SK-N-SH (cell line): Measurements from ENCODE around the gene TRDN. TPM values are rescaled to one million over a fixed set of nuclear protein-coding genes. Genes with fewer than 3 reads are reported as not detected.

Experiments
- CTCF ChIA-PET: fragments of 300-600, 350-600 bp; formaldehyde crosslinking; extraction: SDS; loops from one replicate; lab custom pipeline; 2021; lab: Yijun Ruan, JAX
- POLR2A ChIA-PET: fragments of 350-600 bp; sonication (Branson Sonifier 250); formaldehyde crosslinking; extraction: SDS; loops from one replicate; lab custom pipeline; 2020; ENCODE audit warnings: antibody characterized with exemption, inconsistent platforms; lab: Yijun Ruan, JAX
- DNase-seq: peaks from one replicate; pipeline ENCODE4 v3.0.0; 2012
- H2AFZ ChIP-seq: fragments of 200-600 bp; sonication (generic); 2 replicates; pipeline ENCODE4 v1.8.1; 2016; ENCODE audit warnings: antibody characterized with exemption, mild to moderate bottlenecking, low read depth
- H3F3A ChIP-seq: fragments of 200-600 bp; sonication (generic); replicated peaks from 2 replicates; pipeline ENCODE3; 2016; ENCODE audit warnings: antibody characterized with exemption, mild to moderate bottlenecking; ENCODE audit not compliant: insufficient read depth
- H3K27ac ChIP-seq, 2 experiments: fragments of 200-500 bp in 1 of 2; fragments of 200-600 bp in 1 of 2; sonication (Bioruptor generic) in 1 of 2; sonication (generic), shearing (Covaris generic) in 1 of 2; 2 replicates each; pipeline versions ENCODE4 v1.5.1 to v1.6.1; 2014 to 2016; ENCODE audit warnings: low read depth in 2 of 2, inconsistent platforms in 1 of 2, low read length in 1 of 2, mild to moderate bottlenecking in 1 of 2, mixed read lengths in 1 of 2
- H3K27me3 ChIP-seq: fragments of 200-600 bp; sonication (generic), shearing (Covaris generic); 2 replicates; pipeline ENCODE4 v1.6.1; 2016; ENCODE audit warnings: mixed run types; ENCODE audit not compliant: insufficient read depth
- H3K36me3 ChIP-seq, 2 experiments: fragments of 200-500 bp in 1 of 2; fragments of 200-600 bp in 1 of 2; sonication (Bioruptor generic) in 1 of 2; sonication (generic) in 1 of 2; replicated peaks in 1 of 2; 2 replicates each; pipeline versions ENCODE3 to v1.5.1; 2014 to 2016; ENCODE audit warnings: low read length in 1 of 2, mild to moderate bottlenecking in 1 of 2; ENCODE audit not compliant: insufficient read depth in 2 of 2, control insufficient read depth in 1 of 2
- H3K4me1 ChIP-seq, 2 experiments: fragments of 200-500 bp in 1 of 2; fragments of 200-600 bp in 1 of 2; sonication (Bioruptor generic) in 1 of 2; sonication (generic), shearing (Covaris generic) in 1 of 2; 2 replicates each; pipeline versions ENCODE4 v1.5.1 to v1.6.1; 2014 to 2016; ENCODE audit warnings: low read depth in 1 of 2, low read length in 1 of 2, mixed run types in 1 of 2; ENCODE audit not compliant: insufficient read depth in 2 of 2, control insufficient read depth in 1 of 2
- H3K4me2 ChIP-seq: fragments of 200-600 bp; sonication (generic), shearing (Covaris generic); 2 replicates; pipeline ENCODE4 v1.6.1; 2017; ENCODE audit warnings: mixed run types
- H3K4me3 ChIP-seq, 2 experiments: fragments of 200-500 bp in 1 of 2; fragments of 200-600 bp in 1 of 2; sonication (Bioruptor generic) in 1 of 2; sonication (generic), shearing (Covaris generic) in 1 of 2; 2 replicates each; pipeline versions ENCODE4 v1.5.1 to v1.8.1; 2014 to 2016; ENCODE audit warnings: low read depth in 2 of 2, inconsistent platforms in 1 of 2, low read length in 1 of 2, mild to moderate bottlenecking in 1 of 2, mixed read lengths in 1 of 2, moderate library complexity in 1 of 2
- H3K79me2 ChIP-seq: fragments of 200-600 bp; sonication (generic); 2 replicates; pipeline ENCODE4 v1.8.1; 2017; ENCODE audit warnings: mild to moderate bottlenecking; ENCODE audit not compliant: insufficient read depth
- H3K9ac ChIP-seq: fragments of 200-600 bp; sonication (generic); 2 replicates; pipeline ENCODE4 v1.6.1; 2017; ENCODE audit warnings: mixed run types
- H3K9me2 ChIP-seq: fragments of 200-600 bp; sonication (generic); 2 replicates; pipeline ENCODE4 v1.6.1; 2017; ENCODE audit warnings: mixed run types
- H3K9me3 ChIP-seq: fragments of 200-600 bp; sonication (generic); 2 replicates; pipeline ENCODE4 v1.6.1; 2017; ENCODE audit warnings: mixed run types, mild to moderate bottlenecking, moderate library complexity
- H4K20me1 ChIP-seq: fragments of 200-600 bp; sonication (generic); 2 replicates; pipeline ENCODE4 v1.6.1; 2017; ENCODE audit warnings: mild to moderate bottlenecking, mixed run types; ENCODE audit not compliant: insufficient read depth
- EP300 ChIP-seq, 2 experiments: IDR thresholded peaks; 2 replicates each; pipeline versions ENCODE4 v1.4.0 to v1.6.1; 2012; ENCODE audit warnings: borderline replicate concordance in 1 of 2, low read depth in 1 of 2, low read length in 1 of 2
- FOXJ3 ChIP-seq: sonication (generic); formaldehyde crosslinking; IDR thresholded peaks from 2 replicates; pipeline ENCODE4 v1.5.1; 2020; ENCODE audit warnings: mild to moderate bottlenecking, missing genetic modification reagents
- GATA2 ChIP-seq: sonication (generic); formaldehyde crosslinking; IDR thresholded peaks from 2 replicates; pipeline ENCODE4 v1.5.0; 2020; ENCODE audit warnings: mild to moderate bottlenecking, missing genetic modification reagents
- IRF3 ChIP-seq: fragments of 150-350 bp; IDR thresholded peaks from 2 replicates; pipeline ENCODE4 v1.6.1; 2016; ENCODE audit warnings: mild to moderate bottlenecking, low read depth, low read length
- JUND ChIP-seq: IDR thresholded peaks from 2 replicates; pipeline ENCODE4 v1.4.0; 2012
- MEF2A ChIP-seq: IDR thresholded peaks from 2 replicates; pipeline ENCODE4 v1.4.0; 2012; ENCODE audit warnings: low read depth, borderline replicate concordance
- MXI1 ChIP-seq: IDR thresholded peaks from 2 replicates; pipeline ENCODE4 v1.6.1; 2012; ENCODE audit warnings: mild to moderate bottlenecking, low read depth, low read length, improper control_type of control experiment
- POLR2AphosphoS5 ChIP-seq: IDR thresholded peaks from 2 replicates; pipeline ENCODE4 v1.6.1; 2012; ENCODE audit warnings: low read depth, low read length
- SMC3 ChIP-seq: IDR thresholded peaks from 2 replicates; pipeline ENCODE4 v1.6.1; 2012; ENCODE audit warnings: low read depth, low read length, improper control_type of control experiment
- TCF12 ChIP-seq: IDR thresholded peaks from 2 replicates; pipeline ENCODE4 v1.4.0; 2012
- TEAD4 ChIP-seq: IDR thresholded peaks from 2 replicates; pipeline ENCODE4 v1.4.0; 2012; ENCODE audit warnings: mild to moderate bottlenecking, borderline replicate concordance; ENCODE audit not compliant: insufficient read depth
- USF1 ChIP-seq: IDR thresholded peaks from 2 replicates; pipeline ENCODE4 v1.4.0; 2012; ENCODE audit warnings: low read depth, borderline replicate concordance
- USF2 ChIP-seq: fragments of 150-350 bp; IDR thresholded peaks from 2 replicates; pipeline ENCODE4 v1.6.1; 2017; ENCODE audit warnings: antibody characterized with exemption, low read length, low read depth, borderline replicate concordance
- YY1 ChIP-seq: IDR thresholded peaks from 2 replicates; pipeline ENCODE4 v1.4.0; 2012; ENCODE audit warnings: low read depth, mild to moderate bottlenecking
- ZBTB33 ChIP-seq: IDR thresholded peaks from 2 replicates; pipeline ENCODE4 v1.4.0; 2012; ENCODE audit warnings: low read depth, borderline replicate concordance
- WGBS: methylation state at CpG from one replicate; pipeline ENCODE4 v1.1.6; 2017; ENCODE audit warnings: low lambda C conversion rate; 5-methylcytosine and 5-hydroxymethylcytosine counted together
- polyA plus RNA-seq, 3 experiments: library from polyadenylated mRNA; depleted of rRNA; stranded (reverse); fragments of >200 nt; gene quantifications; 2 replicates each; pipeline ENCODE4 v1.2.3, GENCODE V29; 2012

The TRDN gene
- polyA plus RNA-seq, 1 of the 3 experiments (the other 2 are of a cell fraction), result not detected

- H4K20me1 ChIP-seq, result no peaks in the 10 kb centered on the region
- 0 out of 2 replicates have a peak, but pooled peaks cover 4% of the 10 kb centered on the region for H3K9me3 ChIP-seq
- ChIA-PET POLR2A (no interaction called here), CTCF (interaction anchor here (1.2 to 2.0 kb wide), 2 partner anchors 27 to 28 kb away, joined by 3 to 5 read pairs; no protein-coding TSS in a partner anchor)
- TF ChIP-seq TEAD4, result no peak
- no peak for TF ChIP-seq YY1
- TF ChIP-seq TCF12, result no peak
- TF ChIP-seq EP300 (IDR thresholded peaks at IDR 0.05; ENCODE audit: borderline replicate concordance in 1 of 2, low read depth in 1 of 2, low read length in 1 of 2), result no peak
- no peak for TF ChIP-seq POLR2AphosphoS5
- no peak for TF ChIP-seq MXI1
- no peak for TF ChIP-seq GATA2 (CRISPR knock-in tag)
- no peak for TF ChIP-seq MEF2A
- no peak for TF ChIP-seq FOXJ3 (CRISPR knock-in tag)
- TF ChIP-seq SMC3, result no peak
- TF ChIP-seq USF1, result no peak
- no peak for TF ChIP-seq JUND
- TF ChIP-seq USF2, result no peak
- no peak for TF ChIP-seq IRF3
- no peak for TF ChIP-seq ZBTB33
- H3K36me3 ChIP-seq, result no peaks in the 10 kb centered on the region
- H3K4me2 ChIP-seq, result no peak overlapping the region
- no peak overlapping the region for H3K27ac ChIP-seq
- no peak overlapping the region for H3K9ac ChIP-seq
- DNase-seq, result no peak
- no peaks in the 10 kb centered on the region for H3F3A ChIP-seq
- no peak overlapping the region for H3K4me3 ChIP-seq
- no peaks in the 10 kb centered on the region for H3K4me1 ChIP-seq
- no peaks in the 10 kb centered on the region for H3K9me2 ChIP-seq
- 5% methylated on average over 1 of the region's 1 CpG for WGBS
- H3K79me2 ChIP-seq, result no peaks in the 10 kb centered on the region
- no peak overlapping the region for H2AFZ ChIP-seq
- no peaks in the 10 kb centered on the region for H3K27me3 ChIP-seq
Observed at GRCh38 chr6:123404975-123405374, 231.8 kb downstream of the TRDN start.
